Stimulated activated CD8-positive, alpha-beta memory T cell treated with anti-CD3 and anti-CD28 coated beads, Interleukin-12 subunit alpha, Interleukin-12 subunit beta, amount 100 ng/mL, for 24 hours (primary cell): ENCODE results near the gene DDX17.
"Not testable (repeated sequence)": the region's sequence is repeated elsewhere in the genome, so short reads cannot be mapped to it uniquely, and the experiment has no call there.

ENCODE experiments used
- DNase-seq: peaks from one replicate; pipeline ENCODE4 v3.0.0-alpha.2; 2020; ENCODE audit errors: extremely low read depth

The DDX17 gene

DNA sequence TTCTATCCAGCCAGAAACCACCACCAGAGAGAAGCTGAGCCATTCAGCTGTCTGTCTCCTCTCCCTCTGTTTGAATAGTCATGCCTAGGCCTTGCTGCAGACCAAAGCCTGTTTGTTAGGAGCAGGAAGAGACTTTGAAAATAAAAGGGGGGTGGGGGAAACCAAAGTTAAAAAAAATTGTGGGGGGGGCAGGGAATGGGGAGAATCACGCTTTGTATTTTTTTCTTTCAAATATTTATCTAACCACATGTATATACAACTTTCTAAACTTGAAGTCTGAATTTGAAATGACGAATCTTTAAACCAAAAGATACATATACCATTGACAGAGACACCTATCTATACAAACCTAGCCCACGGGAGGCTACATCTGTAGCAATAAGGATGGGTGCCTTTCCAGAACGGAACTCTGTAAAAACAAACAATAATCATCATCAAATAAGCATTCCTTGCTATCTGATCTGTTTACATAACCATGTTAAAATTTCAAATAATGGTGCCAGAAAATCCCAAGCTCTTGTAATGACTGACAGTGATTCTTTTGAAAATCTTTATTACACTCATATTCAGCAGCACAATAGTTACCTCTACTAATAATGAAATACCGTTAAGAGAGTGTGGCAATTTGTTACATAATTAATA lies 14.3 kb downstream of the DDX17 start:
- DNase-seq = no peak

DNA sequence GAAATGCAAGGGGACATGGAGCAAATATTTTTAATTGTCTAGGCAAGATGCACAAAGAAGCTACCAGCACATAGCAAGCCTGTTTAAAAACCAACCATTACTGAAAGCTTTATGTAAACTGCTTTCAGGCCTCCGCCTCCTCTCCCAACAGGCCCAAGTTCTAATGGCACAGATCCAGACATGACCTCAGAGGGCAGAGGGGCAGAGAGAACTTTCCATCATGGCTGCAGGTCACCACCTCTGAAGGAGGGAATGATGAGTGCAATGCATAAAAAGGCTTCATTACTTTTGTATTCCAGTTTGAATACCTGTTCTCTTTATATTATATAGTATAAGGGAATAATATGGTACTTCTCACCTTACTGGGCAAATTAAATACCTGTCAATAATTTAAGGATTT lies 15.2 kb downstream of the DDX17 start:
- DNase-seq = no peak

DNA sequence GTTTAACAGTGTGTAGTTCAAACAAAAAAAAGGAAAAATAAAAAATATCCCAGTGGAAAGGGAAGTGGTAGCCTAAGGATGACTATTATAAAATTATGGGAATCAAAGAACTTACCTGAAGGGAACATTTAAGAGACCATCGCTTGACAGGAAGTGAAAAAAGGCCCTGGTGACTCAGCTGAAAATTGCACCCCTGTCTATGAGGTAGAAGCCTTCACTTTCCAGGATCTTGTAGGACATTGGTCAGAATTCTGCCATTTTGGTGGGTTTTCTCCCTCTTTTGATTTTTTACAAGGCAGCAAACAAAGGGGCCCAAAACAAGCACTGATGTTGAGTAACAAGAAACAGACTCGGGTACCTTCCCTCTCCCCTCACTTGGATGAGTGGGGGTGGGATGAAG lies 15.6 kb downstream of the DDX17 start:
- DNase-seq = no peak

DNA sequence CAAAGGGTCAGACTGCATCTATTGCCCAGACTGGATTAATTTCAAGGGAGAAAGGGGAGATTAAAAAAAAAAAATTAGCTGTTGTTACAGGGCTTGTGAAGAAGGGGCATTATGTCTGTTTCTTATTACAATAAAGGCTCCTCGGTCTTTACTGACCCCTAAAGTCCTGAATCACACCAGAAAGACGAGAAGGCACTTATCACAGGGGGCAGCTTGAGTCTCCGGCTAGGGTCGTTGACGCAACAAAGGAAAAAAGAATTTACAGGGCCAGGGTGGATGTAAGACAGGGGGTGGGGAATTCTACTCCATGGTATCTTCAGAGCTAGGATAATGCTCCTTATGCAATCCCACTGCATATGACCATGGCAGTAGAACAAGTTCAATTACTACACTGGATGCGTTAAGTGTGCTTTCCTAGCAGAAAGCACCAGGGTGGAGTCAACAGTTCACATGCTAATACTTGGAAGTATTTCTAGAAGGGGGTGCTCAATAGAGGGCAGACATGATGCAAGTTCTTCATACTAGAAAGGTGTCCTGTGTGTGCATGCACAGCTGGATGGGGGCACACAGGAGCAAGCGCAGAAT lies 16.5 kb downstream of the DDX17 start:
- DNase-seq = no peak

DNA sequence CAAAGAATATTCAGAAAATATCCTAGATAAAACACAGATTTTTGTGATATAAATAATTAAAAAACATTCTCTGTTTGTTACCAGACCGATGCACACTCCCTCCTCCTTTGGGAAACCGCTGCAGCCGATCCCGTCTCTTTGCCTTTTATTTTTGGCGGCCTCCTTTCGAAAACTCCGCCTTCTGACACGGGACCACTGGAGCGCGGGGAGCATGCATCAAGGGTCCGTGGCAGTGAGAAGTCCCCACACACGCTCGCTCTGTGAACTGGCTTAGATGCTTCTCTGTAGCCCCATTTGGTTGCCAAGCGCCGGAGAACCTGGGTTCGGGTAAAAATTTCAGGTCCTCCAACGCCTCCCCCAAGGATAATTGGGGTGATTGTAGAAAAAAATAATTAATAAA lies 17.0 kb downstream of the DDX17 start:
- DNase-seq = no peak

DNA sequence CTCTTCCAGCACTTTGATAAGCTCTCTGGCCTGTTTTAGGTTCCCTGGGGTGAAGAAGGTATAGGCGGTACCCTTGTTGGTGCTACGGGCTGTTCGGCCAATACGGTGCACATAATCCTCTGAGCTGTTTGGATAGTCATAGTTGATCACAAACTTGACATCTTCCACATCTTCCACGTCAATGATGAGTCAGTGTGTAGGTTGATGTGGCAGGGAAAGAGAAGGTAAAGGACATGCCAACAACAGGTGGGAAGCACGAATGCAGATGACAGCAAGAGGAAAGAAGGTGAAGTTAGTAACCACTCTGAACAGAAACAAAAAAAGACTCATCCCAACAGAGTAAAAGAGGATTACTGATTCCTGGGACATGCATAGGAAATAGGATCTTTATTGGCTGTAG lies 18.2 kb downstream of the DDX17 start:
- no peak for DNase-seq

DNA sequence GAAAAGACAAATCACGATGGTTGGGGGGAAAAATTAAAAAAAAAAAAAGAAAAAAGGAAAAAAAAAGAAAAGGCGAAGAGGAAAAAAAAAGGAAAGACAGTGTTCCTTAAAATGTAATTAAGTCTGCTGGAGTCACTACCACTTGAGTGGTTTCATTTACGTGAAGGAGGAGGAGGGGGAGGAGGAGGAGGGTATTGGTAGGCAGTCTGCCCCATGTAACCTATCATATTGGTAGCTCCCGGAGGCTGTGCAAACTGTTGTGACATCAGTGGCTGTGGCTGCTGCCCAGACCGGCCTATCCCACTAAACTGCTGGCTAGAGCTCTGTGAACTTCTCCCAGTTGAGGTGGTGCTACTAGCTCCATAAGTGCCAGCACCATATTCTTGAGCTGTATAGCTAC lies 20.3 kb downstream of the DDX17 start:
- DNase-seq = no peak

DNA sequence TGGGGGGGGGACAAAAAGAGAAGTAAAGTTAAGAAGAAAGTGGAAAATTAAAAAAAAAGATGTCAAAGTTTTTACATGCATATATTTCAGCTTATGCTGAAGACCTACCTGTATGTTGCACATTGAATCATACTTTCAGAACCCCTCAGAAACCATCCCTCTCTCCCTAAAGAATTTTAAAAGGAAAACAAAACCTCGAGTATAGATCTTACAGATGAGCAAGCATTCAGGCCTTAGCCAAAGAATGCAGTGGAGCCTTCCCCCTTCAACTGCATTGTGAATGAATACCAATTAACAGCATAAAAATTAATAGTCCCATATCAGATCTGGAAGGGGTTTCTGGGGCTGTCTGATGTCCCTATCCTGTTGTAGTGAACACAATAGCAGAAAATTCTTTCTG lies 21.9 kb downstream of the DDX17 start:
- no peak for DNase-seq

DNA sequence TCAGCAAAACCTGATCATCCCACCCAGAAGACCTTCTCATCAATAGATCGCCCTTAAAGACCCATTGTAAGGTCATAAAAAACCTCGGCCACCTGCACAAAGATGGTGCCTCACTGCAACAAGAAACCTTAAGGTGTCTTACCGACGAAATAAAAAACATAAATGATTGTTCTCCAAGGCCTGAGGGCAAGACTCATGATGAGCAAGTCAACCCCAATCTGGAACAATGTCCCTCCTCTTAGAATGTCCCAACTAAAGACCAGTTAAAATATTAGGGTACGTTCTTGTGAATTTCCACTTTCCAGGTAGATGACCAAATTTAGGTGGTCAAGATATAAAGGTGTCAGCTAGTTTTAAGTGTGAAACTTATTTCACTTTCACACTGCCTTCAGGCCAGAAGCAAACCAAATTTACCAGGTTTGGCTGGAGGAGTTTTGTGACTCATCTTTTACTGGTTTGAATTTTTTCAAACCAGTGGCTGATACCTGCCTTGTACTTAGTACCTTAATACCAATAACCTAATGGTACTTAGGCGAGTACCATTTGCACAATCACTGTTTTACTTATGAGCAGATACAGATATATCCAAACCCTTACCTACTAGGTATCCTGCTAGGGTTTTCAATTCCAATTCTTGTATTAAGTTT lies 23.3 kb downstream of the DDX17 start:
- DNase-seq = no peak

DNA sequence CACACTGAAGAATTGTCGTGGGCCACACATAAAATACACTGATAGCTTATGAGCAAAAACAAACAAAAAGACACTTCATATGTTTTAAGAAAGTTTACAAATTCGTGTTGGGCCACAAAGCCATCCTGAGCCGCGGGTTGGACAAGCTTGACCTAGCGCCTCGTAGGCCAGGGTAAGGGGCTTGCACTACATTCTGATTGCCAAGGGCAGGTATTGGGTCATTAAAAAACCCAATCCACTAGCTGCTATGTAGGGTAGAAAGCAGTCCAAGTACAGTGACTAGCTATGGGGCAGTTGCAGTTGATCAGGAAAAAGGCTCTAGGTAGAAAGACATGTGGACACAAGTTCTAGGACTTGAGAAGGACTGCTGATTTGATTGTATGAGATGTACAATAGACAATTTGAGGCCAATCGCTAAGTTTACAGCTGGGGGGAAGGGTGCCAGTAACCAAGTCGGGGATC lies 24.2 kb downstream of the DDX17 start:
- no peak for DNase-seq

DNA sequence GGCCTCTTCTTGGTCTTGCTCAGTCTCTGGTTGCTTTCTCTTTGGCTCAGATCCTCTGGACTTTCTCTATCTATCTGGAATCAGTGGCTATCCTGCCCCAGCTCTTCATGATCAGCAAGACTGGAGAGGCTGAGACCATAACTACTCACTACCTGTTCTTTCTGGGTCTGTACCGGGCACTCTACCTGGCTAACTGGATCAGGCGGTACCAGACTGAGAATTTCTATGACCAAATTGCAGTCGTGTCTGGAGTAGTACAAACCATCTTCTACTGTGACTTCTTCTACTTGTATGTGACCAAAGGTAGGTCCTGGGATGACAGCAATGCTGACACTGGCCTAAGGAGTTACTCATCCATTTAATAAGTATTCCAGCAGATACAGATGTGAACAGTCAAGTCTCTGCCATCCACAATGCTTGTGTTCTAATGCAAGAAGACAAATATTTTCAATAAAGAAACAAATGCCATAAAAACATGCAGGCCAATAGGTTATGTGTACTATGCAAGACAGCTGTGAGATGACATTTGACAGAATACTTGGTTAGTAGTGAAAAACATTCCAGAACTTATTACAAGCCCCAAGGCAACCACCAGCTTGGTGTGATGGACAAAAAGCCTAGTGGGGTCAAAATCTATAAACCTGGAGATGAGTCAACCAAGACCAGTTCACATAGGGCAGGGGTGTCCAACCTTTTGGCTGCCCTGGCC lies 24.8 kb downstream of the DDX17 start:
- DNase-seq = no peak

DNA sequence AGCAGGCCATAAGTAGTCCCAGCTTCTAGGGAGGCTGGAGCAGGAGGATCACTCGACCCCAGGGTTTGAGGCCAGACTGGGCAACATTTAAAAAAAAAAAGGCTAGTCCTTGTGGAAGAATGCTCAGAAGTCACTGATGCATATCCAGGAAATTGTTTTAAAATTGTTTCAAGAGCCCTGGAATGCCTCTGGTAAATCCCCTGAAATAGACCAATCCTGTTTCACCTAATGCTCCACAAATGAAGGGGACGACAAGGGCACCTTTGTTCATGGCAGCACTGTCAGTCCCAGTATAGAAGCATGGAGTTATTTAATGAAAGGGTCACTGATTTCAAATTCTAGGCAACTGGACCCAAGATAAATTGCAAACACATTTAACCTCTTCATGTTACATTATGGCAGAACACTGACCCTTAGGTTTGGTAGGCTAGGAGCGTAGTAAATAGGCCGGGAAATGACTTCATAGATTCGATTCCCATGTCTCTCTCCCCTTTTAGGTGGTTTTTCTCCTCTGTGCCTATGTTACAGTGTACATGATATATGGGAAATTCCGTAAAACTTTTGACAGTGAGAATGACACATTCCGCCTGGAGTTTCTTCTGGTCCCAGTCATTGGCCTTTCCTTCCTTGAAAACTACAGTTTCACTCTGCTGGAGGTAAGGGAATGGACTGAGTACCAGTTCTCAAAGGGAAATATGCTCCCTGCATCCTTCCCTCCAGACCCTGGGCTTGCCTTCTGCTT lies 26.8 kb downstream of the DDX17 start:
- no peak for DNase-seq

DNA sequence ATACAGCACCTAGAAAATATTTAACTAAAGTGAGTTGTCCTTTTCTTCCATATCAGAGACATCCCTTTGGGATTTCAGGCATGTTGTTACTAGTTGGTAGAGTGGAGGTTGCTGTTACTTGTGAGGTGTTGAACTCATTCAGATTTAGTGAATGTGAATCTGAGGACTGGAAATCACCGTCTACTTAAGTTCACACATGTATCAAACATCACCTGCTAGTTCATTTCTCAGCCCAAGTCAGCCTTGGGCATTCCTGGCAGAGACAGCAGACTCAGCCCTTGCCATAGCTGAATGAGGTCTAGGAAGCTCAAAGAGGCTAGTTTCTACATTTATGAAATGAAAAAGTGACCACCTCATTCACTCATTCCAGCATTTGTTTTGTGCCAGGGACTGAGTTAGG lies 28.5 kb downstream of the DDX17 start:
- no peak for DNase-seq

DNA sequence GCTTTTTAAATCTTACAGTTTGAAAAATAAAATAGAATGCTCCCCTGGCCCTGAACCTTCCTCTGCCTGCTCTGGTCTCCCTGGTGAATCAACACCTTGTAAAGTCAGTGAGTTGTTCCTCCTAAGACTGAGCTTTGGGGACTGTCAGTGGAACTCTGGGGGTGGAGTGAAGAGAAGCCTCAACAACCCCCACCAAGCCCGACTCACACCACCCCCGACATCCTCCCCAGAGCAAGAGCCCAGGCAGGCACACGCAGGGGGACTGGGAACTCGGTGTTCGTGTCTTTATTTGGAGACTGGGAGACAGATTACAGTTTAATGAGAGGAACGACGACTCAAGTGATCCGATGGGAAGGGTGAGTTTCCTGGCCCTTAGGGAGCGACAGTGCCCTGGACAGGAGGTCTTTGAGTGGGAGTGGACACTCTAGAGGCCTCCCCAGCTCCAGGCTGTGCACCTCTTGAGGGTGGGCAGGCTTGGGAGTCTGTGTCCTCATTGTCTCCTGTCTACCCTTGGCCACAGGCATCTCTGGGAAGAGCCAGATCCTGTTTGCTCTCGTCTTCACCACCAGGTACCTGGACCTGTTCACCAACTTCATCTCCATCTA lies 32.0 kb downstream of the DDX17 start:
- DNase-seq = no peak

DNA sequence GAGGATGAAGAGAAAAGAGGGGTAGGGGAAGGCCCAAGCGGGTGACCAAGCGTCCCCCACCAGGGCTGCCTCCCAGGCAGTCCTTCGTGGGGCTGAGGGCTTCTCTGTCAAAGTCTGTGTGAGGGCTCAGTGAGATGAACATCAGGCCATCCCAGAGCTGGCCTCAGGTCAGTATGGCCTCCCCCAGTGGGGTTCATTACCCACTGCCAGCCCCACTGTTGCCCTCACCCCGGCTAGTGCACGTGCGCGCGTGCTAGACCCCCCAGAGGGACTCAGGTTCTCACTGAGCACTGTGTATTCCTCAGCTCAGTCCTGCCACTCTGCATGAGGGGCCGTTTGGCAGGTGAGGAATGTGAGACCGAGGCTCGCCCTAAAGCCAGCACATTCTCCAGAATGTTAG lies 34.9 kb downstream of the DDX17 start:
- DNase-seq = no peak

DNA sequence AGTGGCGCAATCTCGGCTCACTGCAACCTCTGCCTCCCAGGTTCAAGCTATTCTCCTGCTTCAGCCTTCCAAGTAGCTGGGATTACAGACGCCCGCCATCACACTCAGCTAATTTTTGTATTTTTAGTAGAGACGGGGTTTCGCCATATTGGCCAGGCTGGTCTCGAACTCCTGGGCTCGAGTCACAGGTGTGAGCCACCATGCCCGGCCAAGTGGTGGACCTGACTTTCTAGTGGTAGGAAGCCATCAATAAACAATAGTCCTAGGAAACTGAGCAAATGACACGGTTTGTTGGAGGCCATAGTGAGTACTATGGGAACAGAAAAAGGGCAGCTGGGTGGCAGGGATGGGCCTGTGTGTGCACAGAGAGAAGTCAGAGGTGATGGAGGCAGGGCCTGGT lies 35.9 kb downstream of the DDX17 start:
- not testable (repeated sequence) for DNase-seq

DNA sequence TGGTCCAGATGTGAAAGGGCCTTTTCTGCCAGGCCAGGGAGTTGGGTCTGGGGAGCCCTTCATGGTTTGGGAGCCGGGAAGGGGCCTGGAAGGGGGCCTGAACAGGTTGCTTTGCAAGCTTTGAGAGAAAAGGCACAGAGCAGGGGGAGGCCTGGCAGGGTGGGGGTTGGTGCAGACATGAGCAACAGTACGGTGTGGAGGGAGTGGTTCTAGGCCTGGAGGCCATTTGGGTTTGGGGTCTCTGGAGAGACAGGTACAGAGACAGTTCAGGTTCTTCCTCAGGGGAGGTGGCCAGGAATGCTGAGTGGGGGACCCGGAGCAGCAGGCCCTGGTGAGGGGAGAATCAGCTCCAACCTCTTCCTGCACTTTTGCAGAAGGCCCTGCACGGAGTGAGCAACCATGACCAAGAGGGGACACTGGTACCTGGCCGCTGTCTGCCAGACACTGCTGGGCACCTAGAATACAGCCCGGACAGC lies 36.8 kb downstream of the DDX17 start:
- DNase-seq = no peak

DNA sequence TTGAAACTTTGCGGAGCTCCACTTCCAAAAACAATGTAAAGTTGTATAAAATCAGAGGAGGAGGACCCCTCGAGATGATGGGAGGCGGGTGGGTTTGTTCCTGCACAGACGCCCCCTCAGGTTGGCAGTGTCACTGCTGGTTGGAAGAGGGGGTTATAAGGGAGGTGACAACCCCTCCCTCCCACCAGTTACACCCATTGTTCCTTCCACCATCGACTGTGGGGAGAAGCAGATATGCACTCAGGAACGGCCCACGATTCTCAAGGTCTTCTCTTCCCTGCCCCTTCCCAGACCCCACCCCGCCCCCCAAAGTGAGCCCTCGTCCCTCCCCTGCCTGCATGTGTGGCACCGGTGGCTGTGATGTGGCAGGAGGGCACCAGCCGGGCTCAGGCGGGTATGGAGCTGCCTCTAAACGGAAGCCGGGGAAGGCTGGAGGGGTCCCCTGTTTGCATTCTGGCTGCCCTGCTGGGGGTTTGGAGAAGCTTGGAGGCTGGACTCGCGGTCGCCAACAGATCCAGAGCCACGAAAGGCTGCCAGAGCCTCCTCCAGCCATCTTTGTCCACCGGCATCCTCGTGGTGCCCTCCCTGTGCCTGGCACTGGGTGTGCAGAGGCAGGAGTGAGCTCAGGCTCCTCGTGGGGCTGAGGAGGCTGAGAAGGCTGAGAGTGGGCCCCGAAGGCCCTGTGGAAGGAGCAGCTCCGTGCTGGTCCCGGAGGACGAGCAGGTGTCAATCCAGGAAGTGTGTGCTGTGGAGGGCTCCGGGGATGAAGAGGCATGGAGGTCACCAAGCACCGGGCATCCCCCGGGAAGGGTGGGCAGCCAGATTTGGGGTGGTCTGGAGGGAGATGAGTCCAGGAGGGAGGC lies 37.4 kb downstream of the DDX17 start:
- DNase-seq = no peak

DNA sequence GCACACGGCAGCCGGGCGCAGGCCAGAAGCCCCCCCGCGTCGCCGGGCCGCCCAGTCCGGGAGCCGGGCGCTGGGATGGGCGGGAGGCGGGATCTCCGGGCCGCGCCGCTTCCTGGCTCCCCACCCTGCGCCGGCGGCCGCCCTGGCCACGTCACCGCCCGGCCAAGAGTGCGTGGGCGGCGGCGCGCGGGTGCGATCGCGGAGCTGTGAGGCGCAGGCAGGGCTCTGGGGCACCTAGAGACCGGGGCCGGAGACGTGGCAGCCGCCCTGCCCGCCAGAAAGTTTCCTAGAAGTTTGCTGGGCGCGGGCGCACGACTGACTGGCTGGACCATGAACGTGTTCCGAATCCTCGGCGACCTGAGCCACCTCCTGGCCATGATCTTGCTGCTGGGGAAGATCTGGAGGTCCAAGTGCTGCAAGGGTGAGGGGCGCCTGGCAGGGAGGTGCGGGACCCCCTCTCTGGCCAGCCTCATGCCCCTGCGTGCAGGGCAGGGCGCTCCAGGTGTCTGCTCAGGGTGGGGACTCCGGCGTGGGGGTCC lies 38.1 kb downstream of the DDX17 start, which contains the start of gene KDELR3:
TSS of gene KDELR3 (plus strand) at position 193 of the 539 bp plus-strand sequence. CDS start at position 331, 138 bp downstream.
- DNase-seq = peak; percentile 26

DNA sequence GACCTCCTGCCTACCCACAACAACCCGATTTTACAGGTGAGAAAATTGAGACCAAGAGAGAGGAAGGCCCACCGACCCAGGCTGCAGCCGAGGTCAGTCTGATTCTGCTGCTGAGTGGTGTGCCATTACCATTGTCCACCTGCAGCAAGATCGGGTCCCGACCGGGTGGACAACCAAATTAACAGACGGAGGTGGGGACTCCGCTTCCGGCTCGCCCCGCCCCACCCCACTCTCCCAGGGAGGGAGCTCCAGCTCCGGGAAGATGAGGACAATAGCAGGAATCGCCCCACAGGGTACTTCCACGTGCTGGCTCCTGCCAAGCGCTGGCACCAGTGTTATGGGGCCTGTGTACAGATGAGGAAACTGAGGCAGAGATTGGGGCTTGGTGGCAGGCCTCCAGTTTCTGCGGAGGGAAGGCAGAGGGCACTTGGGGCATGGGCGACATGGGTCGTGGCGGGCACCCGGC lies 38.6 kb downstream of the DDX17 start:
- DNase-seq = no peak
